Hematopoietic multipotent progenitor cell treated with erythropoietin and hydrocortisone succinate and interleukin-3 and kit ligand, for 15 days (in vitro differentiated cells): ENCODE data around the gene NRP1.

Experiments used
- DNase-seq: peaks from one replicate; pipeline ENCODE4 v3.0.0-alpha.2; 2015; ENCODE audit warnings: low spot score

NRP1 gene

GRCh38 chr10:33260403-33261149 is 73.9 kb downstream of the NRP1 start:
- no peak for DNase-seq

GRCh38 chr10:33258967-33259366 is 75.5 kb downstream of the NRP1 start:
- no peak for DNase-seq

- no peak for DNase-seq
Measured at GRCh38 chr10:33257439-33258080, 76.9 kb downstream of the NRP1 start.

- no peak for DNase-seq
Measured at GRCh38 chr10:33256458-33256857, 78.0 kb downstream of the NRP1 start.

- no peak for DNase-seq
Measured at GRCh38 chr10:33254556-33255160, 79.8 kb downstream of the NRP1 start.

GRCh38 chr10:33253411-33253810 is 81.1 kb downstream of the NRP1 start:
- DNase-seq: no peak

GRCh38 chr10:33252794-33253203 is 81.7 kb downstream of the NRP1 start:
- no peak for DNase-seq

GRCh38 chr10:33252324-33252723 is 82.1 kb downstream of the NRP1 start:
- no peak for DNase-seq

GRCh38 chr10:33249659-33250345 is 84.7 kb downstream of the NRP1 start:
- DNase-seq: no peak

GRCh38 chr10:33249137-33249536 is 85.3 kb downstream of the NRP1 start:
- no peak for DNase-seq

GRCh38 chr10:33248638-33249037 is 85.8 kb downstream of the NRP1 start:
- no peak for DNase-seq

GRCh38 chr10:33247221-33247922 is 87.1 kb downstream of the NRP1 start:
- DNase-seq: no peak

- no peak for DNase-seq
Measured at GRCh38 chr10:33245343-33245742, 89.1 kb downstream of the NRP1 start.

- no peak for DNase-seq
Measured at GRCh38 chr10:33244354-33244967, 90.0 kb downstream of the NRP1 start.

- no peak for DNase-seq
Measured at GRCh38 chr10:33243703-33244102, 90.8 kb downstream of the NRP1 start.

- DNase-seq: no peak
Measured at GRCh38 chr10:33242931-33243330, 91.5 kb downstream of the NRP1 start.

- DNase-seq: no peak
Measured at GRCh38 chr10:33241351-33241750, 93.1 kb downstream of the NRP1 start.

- no peak for DNase-seq
Measured at GRCh38 chr10:33240931-33241330, 93.5 kb downstream of the NRP1 start.

- no peak for DNase-seq
Measured at GRCh38 chr10:33240258-33240657, 94.2 kb downstream of the NRP1 start.

- DNase-seq: no peak
Measured at GRCh38 chr10:33239257-33239656, 95.2 kb downstream of the NRP1 start.

GRCh38 chr10:33238643-33239042 is 95.8 kb downstream of the NRP1 start:
- no peak for DNase-seq
